ENCODE results near the gene SOX4.

Gene SOX4

DNA sequence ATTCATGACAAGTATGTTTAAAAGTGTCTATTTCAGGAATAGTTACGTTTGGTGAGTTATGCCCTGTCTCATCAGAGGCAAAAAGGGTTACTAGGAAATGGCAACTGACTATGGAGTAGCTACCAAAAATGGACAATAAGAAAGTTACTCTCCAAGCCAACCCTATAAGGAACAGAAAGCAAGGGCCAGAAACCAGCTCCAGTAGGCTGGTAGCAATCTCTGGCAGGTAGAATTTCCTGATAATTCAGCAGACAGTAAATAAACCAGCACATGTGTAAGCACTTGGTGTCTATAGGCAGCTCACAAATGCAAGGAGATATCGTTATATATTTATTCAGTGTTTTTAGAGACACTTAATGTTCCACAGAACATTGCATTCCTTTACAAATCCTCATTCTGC lies 20.3 kb downstream of the SOX4 start:
- no peaks in the 10 kb centered on the region for H3K27me3 ChIP-seq (ENCODE audit: insufficient read depth, low read depth, severe bottlenecking)
- H3K36me3 ChIP-seq = no peaks in the 10 kb centered on the region
- DNase-seq = no peak
- peaks cover 1% of the 10 kb centered on the region for H3K9me3 ChIP-seq (ENCODE audit: severe bottlenecking)
- no peak overlapping the region for H3K4me3 ChIP-seq (ENCODE audit: low read depth, low read length)
- no peak overlapping the region for H3K27ac ChIP-seq
- TF ChIP-seq, protein P1, sequence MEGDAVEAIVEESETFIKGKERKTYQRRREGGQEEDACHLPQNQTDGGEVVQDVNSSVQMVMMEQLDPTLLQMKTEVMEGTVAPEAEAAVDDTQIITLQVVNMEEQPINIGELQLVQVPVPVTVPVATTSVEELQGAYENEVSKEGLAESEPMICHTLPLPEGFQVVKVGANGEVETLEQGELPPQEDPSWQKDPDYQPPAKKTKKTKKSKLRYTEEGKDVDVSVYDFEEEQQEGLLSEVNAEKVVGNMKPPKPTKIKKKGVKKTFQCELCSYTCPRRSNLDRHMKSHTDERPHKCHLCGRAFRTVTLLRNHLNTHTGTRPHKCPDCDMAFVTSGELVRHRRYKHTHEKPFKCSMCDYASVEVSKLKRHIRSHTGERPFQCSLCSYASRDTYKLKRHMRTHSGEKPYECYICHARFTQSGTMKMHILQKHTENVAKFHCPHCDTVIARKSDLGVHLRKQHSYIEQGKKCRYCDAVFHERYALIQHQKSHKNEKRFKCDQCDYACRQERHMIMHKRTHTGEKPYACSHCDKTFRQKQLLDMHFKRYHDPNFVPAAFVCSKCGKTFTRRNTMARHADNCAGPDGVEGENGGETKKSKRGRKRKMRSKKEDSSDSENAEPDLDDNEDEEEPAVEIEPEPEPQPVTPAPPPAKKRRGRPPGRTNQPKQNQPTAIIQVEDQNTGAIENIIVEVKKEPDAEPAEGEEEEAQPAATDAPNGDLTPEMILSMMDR (IDR thresholded peaks at IDR 0.05; ENCODE audit: low read depth, low read length) = no peak

DNA sequence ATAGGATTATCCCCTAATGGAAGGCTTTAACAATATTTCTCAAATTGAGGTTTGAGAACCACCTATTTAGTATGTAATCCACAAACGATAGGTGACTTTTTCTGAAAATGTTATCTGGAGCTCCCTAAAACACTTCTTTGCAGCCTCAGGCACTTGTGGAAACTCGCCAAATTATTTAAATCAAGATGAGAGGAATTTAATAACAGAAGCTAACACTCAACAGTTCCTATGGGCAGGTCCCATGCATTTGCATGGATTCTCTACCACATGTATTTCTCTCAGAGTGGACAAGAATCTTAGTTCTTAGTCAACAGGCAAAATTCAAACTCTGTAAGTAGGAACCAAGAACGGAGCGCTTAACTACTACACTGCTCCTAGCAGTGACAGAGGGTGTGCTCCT lies 20.7 kb downstream of the SOX4 start:
- no peak for DNase-seq
- no peaks in the 10 kb centered on the region for H3K36me3 ChIP-seq
- no peak overlapping the region for H3K27ac ChIP-seq
- no peaks in the 10 kb centered on the region for H3K9me3 ChIP-seq (ENCODE audit: severe bottlenecking)
- TF ChIP-seq, protein P1 (IDR thresholded peaks at IDR 0.05; ENCODE audit: low read depth, low read length) = no peak
- no peaks in the 10 kb centered on the region for H3K27me3 ChIP-seq (ENCODE audit: insufficient read depth, low read depth, severe bottlenecking)
- no peak overlapping the region for H3K4me3 ChIP-seq (ENCODE audit: low read depth, low read length)

DNA sequence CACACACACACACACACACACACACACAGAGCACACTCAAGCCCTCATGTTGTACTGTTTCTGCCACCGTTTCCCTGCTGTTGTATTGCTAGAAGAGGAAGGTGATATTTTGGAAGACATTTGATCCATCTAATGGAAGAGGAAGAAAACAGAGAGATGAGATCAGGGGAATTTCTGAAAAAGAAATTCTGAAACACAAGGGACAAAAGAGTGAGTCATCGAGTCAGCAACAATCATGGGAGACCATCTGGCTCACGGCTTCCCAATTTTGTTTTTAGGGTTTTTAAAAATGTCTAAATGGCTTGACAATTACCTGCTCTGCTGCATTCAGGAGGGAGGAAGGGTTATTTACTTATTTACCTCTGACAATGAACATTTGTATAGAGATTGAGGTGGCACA lies 22.0 kb downstream of the SOX4 start:
- Histone ChIP-seq H3K4me3 (ENCODE audit: low read depth, low read length) (no peak overlapping the region), H3K9me3 (ENCODE audit: severe bottlenecking) (no peaks in the 10 kb centered on the region), H3K27ac (no peak overlapping the region), H3K36me3 (no peaks in the 10 kb centered on the region), H3K27me3 (ENCODE audit: insufficient read depth, low read depth, severe bottlenecking) (no peaks in the 10 kb centered on the region)
- no peak for DNase-seq
- TF ChIP-seq, protein P1 (IDR thresholded peaks at IDR 0.05; ENCODE audit: low read depth, low read length) = no peak

DNA sequence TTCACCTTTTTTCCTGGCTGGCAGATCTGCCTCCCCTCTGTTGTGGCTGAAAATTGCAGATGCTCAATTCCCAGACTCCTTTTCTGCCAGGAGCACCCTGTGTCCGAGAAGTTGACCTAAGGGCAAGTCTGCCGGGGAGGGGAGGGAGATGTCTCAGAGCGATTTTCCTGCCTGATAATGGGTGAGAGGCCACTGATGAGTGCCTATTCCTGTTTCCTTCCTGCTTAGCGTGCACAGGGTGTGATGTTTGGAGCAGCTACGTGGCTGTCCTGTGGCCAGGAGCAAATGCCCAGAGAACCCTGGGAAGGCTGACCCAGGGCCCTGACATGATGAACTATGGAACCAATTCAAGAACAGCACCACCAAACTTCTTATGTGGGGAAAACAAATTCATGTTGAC lies 22.5 kb downstream of the SOX4 start:
- Histone ChIP-seq H3K36me3 (no peaks in the 10 kb centered on the region), H3K27ac (no peak overlapping the region), H3K27me3 (ENCODE audit: insufficient read depth, low read depth, severe bottlenecking) (no peaks in the 10 kb centered on the region), H3K9me3 (ENCODE audit: severe bottlenecking) (no peaks in the 10 kb centered on the region), H3K4me3 (ENCODE audit: low read depth, low read length) (no peak overlapping the region)
- DNase-seq = no peak
- TF ChIP-seq, protein P1 (IDR thresholded peaks at IDR 0.05; ENCODE audit: low read depth, low read length) = no peak

DNA sequence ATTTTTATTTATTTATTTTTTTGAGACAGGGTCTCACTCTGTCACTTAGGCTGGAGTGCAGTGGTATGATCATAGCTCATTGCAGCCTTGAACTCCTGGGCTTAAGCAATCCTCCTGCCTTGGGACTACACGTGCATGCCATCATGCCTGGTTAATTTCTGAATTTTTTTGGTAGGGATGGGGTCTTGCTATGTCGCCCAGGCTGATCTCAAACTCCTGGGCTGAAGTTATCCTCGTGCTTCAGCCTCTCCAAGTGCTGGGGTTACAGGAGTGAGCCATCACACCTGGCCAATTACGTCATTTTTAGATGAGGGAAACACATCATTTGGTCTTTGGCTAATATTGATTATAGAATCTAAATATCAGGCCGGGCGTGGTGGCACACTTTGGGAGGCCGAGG lies 32.1 kb downstream of the SOX4 start:
- no peak overlapping the region for H3K4me3 ChIP-seq (ENCODE audit: low read depth, low read length)
- no peaks in the 10 kb centered on the region for H3K9me3 ChIP-seq (ENCODE audit: severe bottlenecking)
- H3K36me3 ChIP-seq = no peaks in the 10 kb centered on the region
- DNase-seq = no peak
- TF ChIP-seq, protein P1 (IDR thresholded peaks at IDR 0.05; ENCODE audit: low read depth, low read length) = no peak
- no peaks in the 10 kb centered on the region for H3K27me3 ChIP-seq (ENCODE audit: insufficient read depth, low read depth, severe bottlenecking)
- H3K27ac ChIP-seq = no peak overlapping the region

DNA sequence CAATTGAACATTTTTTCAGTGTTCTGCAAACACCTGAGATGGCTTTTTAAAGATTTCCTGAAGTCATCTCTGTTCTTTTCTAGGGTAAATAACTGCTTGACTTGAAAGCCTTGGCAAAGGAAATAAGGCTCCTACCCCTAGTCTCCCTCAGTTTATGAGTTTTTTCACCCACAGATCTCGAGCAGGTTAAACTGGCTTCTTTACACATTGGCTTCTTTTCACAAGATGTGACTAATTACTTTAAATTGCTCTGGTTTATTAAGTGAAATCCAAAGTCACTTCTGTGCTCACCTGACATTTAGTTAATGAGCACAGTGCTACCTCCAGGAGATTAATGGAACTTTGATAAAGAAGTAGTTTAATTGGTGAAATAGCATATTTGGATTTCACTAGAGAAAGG lies 33.2 kb downstream of the SOX4 start:
- TF ChIP-seq, protein P1 (IDR thresholded peaks at IDR 0.05; ENCODE audit: low read depth, low read length) = no peak
- Histone ChIP-seq H3K9me3 (ENCODE audit: severe bottlenecking) (no peaks in the 10 kb centered on the region), H3K27ac (no peak overlapping the region), H3K4me3 (ENCODE audit: low read depth, low read length) (no peak overlapping the region), H3K27me3 (ENCODE audit: insufficient read depth, low read depth, severe bottlenecking) (no peaks in the 10 kb centered on the region), H3K36me3 (no peaks in the 10 kb centered on the region)
- DNase-seq = no peak
